ENCODE measurements around the gene HPSE2. TPM values are rescaled to one million over a fixed set of nuclear protein-coding genes. Genes with fewer than 3 reads are reported as not detected.

Gene HPSE2
- total RNA-seq, 1 experiment from 2014 or later: not detected

- ChIA-PET POLR2A (ENCODE audit: unreplicated experiment) (no interaction called here), CTCF (no interaction called here)
- Histone ChIP-seq H3K4me1 (replicated peaks; ENCODE audit: insufficient read depth) (no peaks in the 10 kb centered on the region), H4K20me1 (ENCODE audit: insufficient read depth) (no peaks in the 10 kb centered on the region), H3K36me3 (ENCODE audit: low read depth) (no peaks in the 10 kb centered on the region), H3K27me3 (ENCODE audit: insufficient read depth, low read depth) (no peaks in the 10 kb centered on the region), H3K9me2 (ENCODE audit: insufficient read depth) (no peaks in the 10 kb centered on the region), H3K4me2 (no peak overlapping the region), H3K27ac (no peak overlapping the region), H3K9me3 (ENCODE audit: insufficient read depth, low read depth) (no peaks in the 10 kb centered on the region), H3K79me2 (ENCODE audit: low read depth) (no peaks in the 10 kb centered on the region), H2AFZ (no peak overlapping the region), H3F3A (ENCODE audit: insufficient read depth, low read depth) (no peaks in the 10 kb centered on the region), H3K4me3 (no peak overlapping the region)
- no peak for TF ChIP-seq EZH2 (IDR thresholded peaks at IDR 0.05; ENCODE audit: low read depth)
- no peak for TF ChIP-seq CTCF (conservative IDR thresholded peaks at IDR 0.05)
- intact Hi-C loops (cut with micrococcal nuclease; ENCODE audit: unreplicated experiment): no loop called here
- DNase-seq: no peak
- no TSS peak for BruUV-seq (replicated peaks)
Observed at GRCh38 chr10:98817396-98817795, 418.3 kb downstream of the HPSE2 start.

GRCh38 chr10:98815039-98815885 is 420.4 kb downstream of the HPSE2 start:
- ChIA-PET POLR2A (ENCODE audit: unreplicated experiment) (no interaction called here), CTCF (no interaction called here)
- no peaks in the 10 kb centered on the region for H3K36me3 ChIP-seq (ENCODE audit: low read depth)
- no peak overlapping the region for H2AFZ ChIP-seq
- no peaks in the 10 kb centered on the region for H3K9me3 ChIP-seq (ENCODE audit: insufficient read depth, low read depth)
- BruUV-seq (replicated peaks): no TSS peak
- H3K27me3 ChIP-seq (ENCODE audit: insufficient read depth, low read depth): no peaks in the 10 kb centered on the region
- H3K79me2 ChIP-seq (ENCODE audit: low read depth): no peaks in the 10 kb centered on the region
- H3K4me3 ChIP-seq: no peak overlapping the region
- no peaks in the 10 kb centered on the region for H4K20me1 ChIP-seq (ENCODE audit: insufficient read depth)
- DNase-seq: no peak
- no peak overlapping the region for H3K27ac ChIP-seq
- no peaks in the 10 kb centered on the region for H3K4me1 ChIP-seq (replicated peaks; ENCODE audit: insufficient read depth)
- H3K4me2 ChIP-seq: no peak overlapping the region
- no peaks in the 10 kb centered on the region for H3F3A ChIP-seq (ENCODE audit: insufficient read depth, low read depth)
- TF ChIP-seq CTCF (conservative IDR thresholded peaks at IDR 0.05) (no peak), EZH2 (IDR thresholded peaks at IDR 0.05; ENCODE audit: low read depth) (no peak)
- intact Hi-C loops (cut with micrococcal nuclease; ENCODE audit: unreplicated experiment): no loop called here
- no peaks in the 10 kb centered on the region for H3K9me2 ChIP-seq (ENCODE audit: insufficient read depth)

GRCh38 chr10:98814470-98814869 is 421.2 kb downstream of the HPSE2 start:
- no TSS peak for BruUV-seq (replicated peaks)
- intact Hi-C loops (cut with micrococcal nuclease; ENCODE audit: unreplicated experiment): no loop called here
- Histone ChIP-seq H3F3A (ENCODE audit: insufficient read depth, low read depth) (no peaks in the 10 kb centered on the region), H3K27ac (no peak overlapping the region), H3K4me3 (no peak overlapping the region), H3K9me2 (ENCODE audit: insufficient read depth) (no peaks in the 10 kb centered on the region), H4K20me1 (ENCODE audit: insufficient read depth) (no peaks in the 10 kb centered on the region), H3K4me1 (replicated peaks; ENCODE audit: insufficient read depth) (no peaks in the 10 kb centered on the region), H3K36me3 (ENCODE audit: low read depth) (no peaks in the 10 kb centered on the region), H3K79me2 (ENCODE audit: low read depth) (no peaks in the 10 kb centered on the region), H3K4me2 (no peak overlapping the region), H3K9me3 (ENCODE audit: insufficient read depth, low read depth) (no peaks in the 10 kb centered on the region), H2AFZ (no peak overlapping the region), H3K27me3 (ENCODE audit: insufficient read depth, low read depth) (no peaks in the 10 kb centered on the region)
- no peak for DNase-seq
- TF ChIP-seq CTCF (conservative IDR thresholded peaks at IDR 0.05): no peak
- no peak for TF ChIP-seq EZH2 (IDR thresholded peaks at IDR 0.05; ENCODE audit: low read depth)
- CTCF ChIA-PET: no interaction called here
- POLR2A ChIA-PET (ENCODE audit: unreplicated experiment): no interaction called here

All from PC-9 (cell line).